ENCODE data around the gene TMEM212.

The TMEM212 gene

DNA sequence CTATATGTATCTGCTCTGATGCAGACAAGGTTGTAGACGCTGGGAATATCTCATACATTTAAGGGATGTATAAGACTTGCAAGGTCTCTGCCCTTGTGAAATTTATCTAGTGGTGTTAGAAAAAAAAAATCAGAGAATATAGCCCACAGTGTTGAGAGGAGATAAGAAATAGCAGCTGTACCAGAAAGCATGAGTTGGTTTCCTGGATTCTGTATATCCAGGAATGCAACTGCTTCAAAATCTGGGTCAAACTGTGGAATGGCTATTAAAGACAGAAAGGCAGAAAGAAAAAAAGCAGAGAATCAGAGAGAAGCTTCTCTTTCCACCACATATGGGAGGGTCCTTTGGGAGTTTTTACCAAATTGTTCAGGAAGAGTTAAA lies 1.5 kb upstream of the TMEM212 start:
- Histone ChIP-seq H3K4me2 (ENCODE audit: low read length) (no peak overlapping the region), H2BK120ac (ENCODE audit: low read depth, low read length) (no peak overlapping the region), H3K9ac (ENCODE audit: low read length) (no peak overlapping the region), H3K23ac (ENCODE audit: low read length) (no peak overlapping the region), H4K8ac (ENCODE audit: low read depth, low read length) (no peak overlapping the region), H3K79me1 (ENCODE audit: low read length) (no peaks in the 10 kb centered on the region), H2BK15ac (replicated peaks; ENCODE audit: low read depth) (no peak overlapping the region), H3K56ac (ENCODE audit: low read length) (no peak overlapping the region), H2AK5ac (ENCODE audit: low read length) (no peak overlapping the region), H3K27ac (ENCODE audit: low read depth, low read length) (no peak overlapping the region), H4K5ac (ENCODE audit: low read length) (no peak overlapping the region), H3K4ac (ENCODE audit: low read depth, low read length) (no peak overlapping the region), H3K4me3 (ENCODE audit: low read length) (no peak overlapping the region), H2BK5ac (ENCODE audit: low read length) (no peak overlapping the region), H3K27me3 (ENCODE audit: insufficient read depth, low read length, poor library complexity) (no peaks in the 10 kb centered on the region), H3K36me3 (ENCODE audit: control insufficient read depth, insufficient read depth, low read length) (no peaks in the 10 kb centered on the region), H3K4me1 (ENCODE audit: control insufficient read depth, low read depth, low read length) (no peaks in the 10 kb centered on the region), H3K18ac (ENCODE audit: low read length) (no peak overlapping the region), H3K79me2 (ENCODE audit: control insufficient read depth, insufficient read depth, low read length) (no peaks in the 10 kb centered on the region)
- no peak for DNase-seq
- no CpG with 5 or more reads among the region's 1 CpG for WGBS (ENCODE audit: extremely low coverage, insufficient coverage, low lambda C conversion rate)

DNA sequence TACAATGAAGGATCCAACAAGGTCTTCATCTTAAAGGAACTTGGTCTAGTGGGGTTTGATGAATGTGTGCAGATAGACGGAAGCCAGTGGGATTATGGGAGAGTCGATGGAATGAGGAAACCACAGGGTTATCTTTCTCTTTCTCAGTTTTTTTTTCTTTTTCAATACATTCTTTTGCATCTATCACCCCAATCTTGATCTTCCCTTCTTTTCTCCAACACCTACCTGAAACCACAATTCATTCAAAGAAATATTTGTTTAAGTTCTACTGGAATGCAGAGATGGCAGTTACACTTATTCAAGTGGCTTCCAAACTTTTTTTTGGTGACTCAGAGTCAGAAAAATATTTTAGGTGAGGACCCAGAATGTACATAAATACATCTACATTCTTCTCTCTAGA lies 1.7 kb downstream of the TMEM212 start:
- DNase-seq: no peak
- Histone ChIP-seq H3K4me2 (ENCODE audit: low read length) (no peak overlapping the region), H2BK15ac (replicated peaks; ENCODE audit: low read depth) (no peak overlapping the region), H3K18ac (ENCODE audit: low read length) (no peak overlapping the region), H4K5ac (ENCODE audit: low read length) (no peak overlapping the region), H3K56ac (ENCODE audit: low read length) (no peak overlapping the region), H3K9ac (ENCODE audit: low read length) (no peak overlapping the region), H3K4me1 (ENCODE audit: control insufficient read depth, low read depth, low read length) (no peaks in the 10 kb centered on the region), H3K23ac (ENCODE audit: low read length) (no peak overlapping the region), H4K8ac (ENCODE audit: low read depth, low read length) (no peak overlapping the region), H3K79me1 (ENCODE audit: low read length) (no peaks in the 10 kb centered on the region), H2AK5ac (ENCODE audit: low read length) (no peak overlapping the region), H3K4me3 (ENCODE audit: low read length) (no peak overlapping the region), H2BK5ac (ENCODE audit: low read length) (no peak overlapping the region), H3K36me3 (ENCODE audit: control insufficient read depth, insufficient read depth, low read length) (no peaks in the 10 kb centered on the region), H3K27ac (ENCODE audit: low read depth, low read length) (no peak overlapping the region), H3K79me2 (ENCODE audit: control insufficient read depth, insufficient read depth, low read length) (no peaks in the 10 kb centered on the region), H2BK120ac (ENCODE audit: low read depth, low read length) (no peak overlapping the region), H3K4ac (ENCODE audit: low read depth, low read length) (no peak overlapping the region), H3K27me3 (ENCODE audit: insufficient read depth, low read length, poor library complexity) (no peaks in the 10 kb centered on the region)
- no CpG with 5 or more reads among the region's 2 CpGs for WGBS (ENCODE audit: extremely low coverage, insufficient coverage, low lambda C conversion rate)

DNA sequence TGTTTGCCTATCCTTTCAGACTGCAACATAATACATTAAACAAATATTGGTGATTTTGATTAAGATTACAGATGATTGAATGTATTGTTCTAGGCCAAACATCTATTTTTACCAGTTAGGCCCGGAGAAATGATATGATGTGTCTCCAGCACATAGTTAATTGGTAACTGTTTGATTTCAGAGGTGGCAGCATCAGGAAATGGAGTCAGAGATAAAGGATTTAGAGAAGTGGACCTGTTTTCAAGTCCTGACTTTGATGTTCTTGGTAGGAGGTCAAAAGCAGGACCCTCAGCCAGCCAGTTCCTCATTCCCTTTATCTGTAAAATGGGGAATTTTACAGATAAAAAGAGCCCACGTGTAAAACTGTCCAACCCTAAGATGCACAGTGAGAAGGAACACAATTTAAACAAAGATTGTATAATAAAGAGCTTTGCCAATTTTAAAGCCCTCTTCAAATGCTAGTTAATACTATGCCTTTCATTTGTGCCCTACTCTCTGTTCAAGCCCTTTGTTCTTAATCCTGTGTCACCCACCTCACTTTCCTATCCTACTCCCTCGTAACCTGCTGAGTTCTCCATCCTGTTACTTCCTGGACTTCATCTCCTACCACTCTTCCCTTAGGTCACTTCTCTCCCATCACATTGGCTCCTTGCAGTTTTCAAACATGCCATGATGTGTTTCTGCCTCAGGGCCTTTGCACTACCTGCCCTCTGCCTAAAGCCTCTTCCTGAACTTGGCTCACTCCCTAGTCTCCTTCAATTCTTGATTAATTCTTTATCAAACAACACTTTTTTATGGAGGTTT lies 2.5 kb downstream of the TMEM212 start:
- Histone ChIP-seq H4K5ac (ENCODE audit: low read length) (no peak overlapping the region), H3K23ac (ENCODE audit: low read length) (no peak overlapping the region), H3K4me1 (ENCODE audit: control insufficient read depth, low read depth, low read length) (no peaks in the 10 kb centered on the region), H3K18ac (ENCODE audit: low read length) (no peak overlapping the region), H3K79me1 (ENCODE audit: low read length) (no peaks in the 10 kb centered on the region), H3K4me2 (ENCODE audit: low read length) (no peak overlapping the region), H3K56ac (ENCODE audit: low read length) (no peak overlapping the region), H2AK5ac (ENCODE audit: low read length) (no peak overlapping the region), H3K79me2 (ENCODE audit: control insufficient read depth, insufficient read depth, low read length) (no peaks in the 10 kb centered on the region), H3K9ac (ENCODE audit: low read length) (no peak overlapping the region), H3K27ac (ENCODE audit: low read depth, low read length) (peak overlapping the region; percentile 48), H3K36me3 (ENCODE audit: control insufficient read depth, insufficient read depth, low read length) (no peaks in the 10 kb centered on the region), H2BK5ac (ENCODE audit: low read length) (no peak overlapping the region), H4K8ac (ENCODE audit: low read depth, low read length) (no peak overlapping the region), H3K4ac (ENCODE audit: low read depth, low read length) (no peak overlapping the region), H3K4me3 (ENCODE audit: low read length) (no peak overlapping the region), H3K27me3 (ENCODE audit: insufficient read depth, low read length, poor library complexity) (no peaks in the 10 kb centered on the region), H2BK120ac (ENCODE audit: low read depth, low read length) (no peak overlapping the region), H2BK15ac (replicated peaks; ENCODE audit: low read depth) (no peak overlapping the region)
- peak; percentile 32 for DNase-seq
- no CpG with 5 or more reads among the region's 3 CpGs for WGBS (ENCODE audit: extremely low coverage, insufficient coverage, low lambda C conversion rate)

DNA sequence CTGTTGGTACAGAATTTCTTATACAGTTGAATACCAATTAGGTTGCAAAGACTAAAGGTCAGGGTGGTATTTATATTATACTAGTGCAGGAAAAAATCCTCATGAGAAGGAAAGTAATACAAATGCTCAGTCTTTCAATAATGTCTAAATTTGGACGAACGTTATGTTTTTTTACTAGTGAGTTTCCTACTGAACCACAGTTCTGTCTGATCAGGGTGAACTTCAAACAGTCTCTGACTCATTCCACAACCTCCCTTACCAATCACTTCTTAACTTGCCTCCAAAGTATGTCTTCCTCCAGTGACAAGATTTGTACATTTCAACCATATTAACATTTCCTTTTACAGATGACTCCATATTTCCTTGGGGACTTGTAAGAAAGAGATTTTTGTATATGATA lies 3.4 kb downstream of the TMEM212 start:
- DNase-seq: no peak
- no peak overlapping the region for H3K9ac ChIP-seq (ENCODE audit: low read length)
- no peak overlapping the region for H4K5ac ChIP-seq (ENCODE audit: low read length)
- no peak overlapping the region for H2AK5ac ChIP-seq (ENCODE audit: low read length)
- no CpG with 5 or more reads among the region's 2 CpGs for WGBS (ENCODE audit: extremely low coverage, insufficient coverage, low lambda C conversion rate)
- no peak overlapping the region for H2BK120ac ChIP-seq (ENCODE audit: low read depth, low read length)
- no peak overlapping the region for H2BK5ac ChIP-seq (ENCODE audit: low read length)
- no peak overlapping the region for H3K4ac ChIP-seq (ENCODE audit: low read depth, low read length)
- H3K27ac ChIP-seq (ENCODE audit: low read depth, low read length): no peak overlapping the region
- no peak overlapping the region for H3K56ac ChIP-seq (ENCODE audit: low read length)
- no peaks in the 10 kb centered on the region for H3K79me1 ChIP-seq (ENCODE audit: low read length)
- H3K18ac ChIP-seq (ENCODE audit: low read length): no peak overlapping the region
- H2BK15ac ChIP-seq (replicated peaks; ENCODE audit: low read depth): no peak overlapping the region
- H3K4me2 ChIP-seq (ENCODE audit: low read length): no peak overlapping the region
- no peaks in the 10 kb centered on the region for H3K27me3 ChIP-seq (ENCODE audit: insufficient read depth, low read length, poor library complexity)
- H4K8ac ChIP-seq (ENCODE audit: low read depth, low read length): no peak overlapping the region
- H3K4me3 ChIP-seq (ENCODE audit: low read length): no peak overlapping the region
- no peaks in the 10 kb centered on the region for H3K79me2 ChIP-seq (ENCODE audit: control insufficient read depth, insufficient read depth, low read length)
- no peaks in the 10 kb centered on the region for H3K36me3 ChIP-seq (ENCODE audit: control insufficient read depth, insufficient read depth, low read length)
- no peaks in the 10 kb centered on the region for H3K4me1 ChIP-seq (ENCODE audit: control insufficient read depth, low read depth, low read length)
- no peak overlapping the region for H3K23ac ChIP-seq (ENCODE audit: low read length)

DNA sequence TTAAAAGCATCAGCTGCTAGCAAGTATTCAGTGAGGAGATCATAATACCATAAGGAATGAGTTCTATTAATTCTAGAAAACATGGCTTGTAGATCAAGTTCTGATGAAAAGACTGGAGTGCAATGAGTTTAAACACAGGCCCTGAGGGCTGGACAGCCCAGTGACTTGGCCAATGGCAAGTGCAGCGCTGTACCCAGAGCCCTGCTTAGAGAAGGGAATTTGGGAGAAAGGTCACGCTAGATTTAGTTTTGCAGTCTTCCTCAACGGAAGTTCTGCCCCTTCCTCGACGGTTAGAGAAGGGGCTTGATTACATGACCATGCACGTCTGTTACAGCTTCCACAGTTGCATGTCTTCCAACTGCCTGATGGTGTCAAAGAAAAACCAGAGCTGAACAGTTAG lies 4.0 kb downstream of the TMEM212 start:
- no peak for DNase-seq
- H3K18ac ChIP-seq (ENCODE audit: low read length): no peak overlapping the region
- no peaks in the 10 kb centered on the region for H3K27me3 ChIP-seq (ENCODE audit: insufficient read depth, low read length, poor library complexity)
- H3K4me2 ChIP-seq (ENCODE audit: low read length): no peak overlapping the region
- H3K36me3 ChIP-seq (ENCODE audit: control insufficient read depth, insufficient read depth, low read length): no peaks in the 10 kb centered on the region
- no peak overlapping the region for H2BK15ac ChIP-seq (replicated peaks; ENCODE audit: low read depth)
- H3K4ac ChIP-seq (ENCODE audit: low read depth, low read length): no peak overlapping the region
- no peaks in the 10 kb centered on the region for H3K79me1 ChIP-seq (ENCODE audit: low read length)
- H3K4me3 ChIP-seq (ENCODE audit: low read length): no peak overlapping the region
- no peaks in the 10 kb centered on the region for H3K79me2 ChIP-seq (ENCODE audit: control insufficient read depth, insufficient read depth, low read length)
- no peaks in the 10 kb centered on the region for H3K4me1 ChIP-seq (ENCODE audit: control insufficient read depth, low read depth, low read length)
- H2BK5ac ChIP-seq (ENCODE audit: low read length): no peak overlapping the region
- H3K27ac ChIP-seq (ENCODE audit: low read depth, low read length): no peak overlapping the region
- no peak overlapping the region for H3K9ac ChIP-seq (ENCODE audit: low read length)
- WGBS (ENCODE audit: extremely low coverage, insufficient coverage, low lambda C conversion rate): no CpG with 5 or more reads among the region's 6 CpGs
- no peak overlapping the region for H4K5ac ChIP-seq (ENCODE audit: low read length)
- no peak overlapping the region for H3K23ac ChIP-seq (ENCODE audit: low read length)
- H4K8ac ChIP-seq (ENCODE audit: low read depth, low read length): no peak overlapping the region
- no peak overlapping the region for H2AK5ac ChIP-seq (ENCODE audit: low read length)
- H2BK120ac ChIP-seq (ENCODE audit: low read depth, low read length): no peak overlapping the region
- H3K56ac ChIP-seq (ENCODE audit: low read length): no peak overlapping the region

All from mesendoderm (in vitro differentiated cells).